IMR-90 (cell line): Measurements from ENCODE around the gene MMEL1. TPM values are rescaled to one million over a fixed set of nuclear protein-coding genes. Genes with fewer than 3 reads are reported as not detected.

Experiments
- ATAC-seq: fragments of 200-7000 bp; cut with Tn5 transposase; 2 replicates; pipeline ENCODE4 v1.9.1; 2020; ENCODE audit warnings: low read depth, mild to moderate bottlenecking, moderate library complexity
- Bru-seq: library from RNA; stranded (reverse); fragments of 400-500 nt; gene quantifications from one replicate; lab custom pipeline; 2021; lab: Mats Ljungman, UMichigan
- BruChase-seq, 2 experiments: library from RNA; stranded (reverse); fragments of 400-500 nt; gene quantifications; one replicate each; lab custom pipeline; 2021; lab: Mats Ljungman, UMichigan
- BruUV-seq: library from RNA; stranded (reverse); fragments of 400-500 nt; replicated peaks from 2 replicates; lab custom pipeline; 2021; lab: Mats Ljungman, UMichigan
- CTCF ChIA-PET: fragments of 300-600 bp; formaldehyde crosslinking; extraction: SDS; loops from one replicate; lab custom pipeline; 2021; ENCODE audit warnings: antibody characterized with exemption; lab: Yijun Ruan, JAX
- POLR2A ChIA-PET: fragments of 300-600 bp; sonication (Branson Sonifier 250); formaldehyde crosslinking; loops from one replicate; lab custom pipeline; 2022; ENCODE audit warnings: antibody characterized with exemption; ENCODE audit not compliant: unreplicated experiment; lab: Charles Lee
- DNase-seq: peaks from one replicate; pipeline ENCODE4 v3.0.0; 2013
- H2AFZ ChIP-seq: replicated peaks from 2 replicates; pipeline ENCODE3; 2013; ENCODE audit warnings: low read length, mild to moderate bottlenecking; ENCODE audit not compliant: poor library complexity
- H2AK5ac ChIP-seq: 2 replicates; pipeline ENCODE4 v1.6.1; 2013; ENCODE audit warnings: low read depth, low read length, inconsistent platforms
- H2AK9ac ChIP-seq: replicated peaks from 2 replicates; pipeline ENCODE3; 2013; ENCODE audit warnings: mild to moderate bottlenecking, low read depth, low read length, moderate library complexity; ENCODE audit not compliant: poor library complexity
- H2BK120ac ChIP-seq: 2 replicates; pipeline ENCODE4 v1.6.1; 2013; ENCODE audit warnings: low read depth, low read length, inconsistent platforms
- H2BK15ac ChIP-seq: 3 replicates; pipeline ENCODE4 v1.6.1; 2013; ENCODE audit warnings: low read depth, low read length, inconsistent platforms
- H2BK20ac ChIP-seq: 2 replicates; pipeline ENCODE4 v1.6.1; 2013; ENCODE audit warnings: low read depth, mild to moderate bottlenecking, inconsistent platforms, low read length, moderate library complexity
- H2BK5ac ChIP-seq: 2 replicates; pipeline ENCODE4 v1.6.1; 2013; ENCODE audit warnings: mild to moderate bottlenecking, low read depth, low read length, inconsistent platforms; ENCODE audit not compliant: poor library complexity, severe bottlenecking
- H3K14ac ChIP-seq: replicated peaks from 2 replicates; pipeline ENCODE4 v1.6.1; 2013; ENCODE audit warnings: low read depth, low read length, inconsistent platforms
- H3K18ac ChIP-seq: 2 replicates; pipeline ENCODE4 v1.6.1; 2013; ENCODE audit warnings: low read depth, low read length, control low read depth
- H3K23ac ChIP-seq: 2 replicates; pipeline ENCODE4 v1.6.1; 2013; ENCODE audit warnings: low read depth, low read length, inconsistent platforms
- H3K27ac ChIP-seq: 2 replicates; pipeline ENCODE4 v1.5.1; 2013; ENCODE audit warnings: mild to moderate bottlenecking, control low read depth, low read length; ENCODE audit not compliant: insufficient read depth
- H3K27me3 ChIP-seq: 2 replicates; pipeline ENCODE4 v1.6.1; 2013; ENCODE audit warnings: low read length; ENCODE audit not compliant: control insufficient read depth, insufficient read depth
- H3K36me3 ChIP-seq: 2 replicates; pipeline ENCODE4 v1.6.1; 2013; ENCODE audit warnings: low read length, mixed read lengths; ENCODE audit not compliant: control insufficient read depth, insufficient read depth
- H3K4ac ChIP-seq: 2 replicates; pipeline ENCODE4 v1.6.1; 2013; ENCODE audit warnings: low read depth, low read length, inconsistent platforms
- H3K4me1 ChIP-seq: 2 replicates; pipeline ENCODE4 v1.6.1; 2013; ENCODE audit warnings: low read length, mixed read lengths; ENCODE audit not compliant: control insufficient read depth, insufficient read depth
- H3K4me2 ChIP-seq: 2 replicates; pipeline ENCODE4 v1.6.1; 2013; ENCODE audit warnings: low read depth, mild to moderate bottlenecking, control low read depth, low read length, moderate library complexity
- H3K4me3 ChIP-seq: 2 replicates; pipeline ENCODE4 v1.5.1; 2013; ENCODE audit warnings: low read depth, mild to moderate bottlenecking, control low read depth, low read length, moderate library complexity; ENCODE audit not compliant: insufficient read depth
- H3K56ac ChIP-seq: 2 replicates; pipeline ENCODE4 v1.6.1; 2013; ENCODE audit warnings: low read length, inconsistent platforms; ENCODE audit not compliant: insufficient read depth; ENCODE audit errors: extremely low read depth
- H3K79me1 ChIP-seq, 2 experiments: 2 replicates each; pipeline ENCODE4 v1.6.1; 2013; ENCODE audit warnings: low read length in 2 of 2, inconsistent platforms in 1 of 2, low read depth in 1 of 2
- H3K9ac ChIP-seq: 2 replicates; pipeline ENCODE4 v1.6.1; 2013; ENCODE audit warnings: low read depth, low read length, control low read depth
- H3K9me1 ChIP-seq: 2 replicates; pipeline ENCODE4 v1.6.1; 2013; ENCODE audit warnings: low read length, inconsistent platforms; ENCODE audit not compliant: insufficient read depth
- H3K9me3 ChIP-seq: 2 replicates; pipeline ENCODE4 v1.6.1; 2013; ENCODE audit warnings: low read length; ENCODE audit not compliant: control insufficient read depth, insufficient read depth
- H4K20me1 ChIP-seq: 2 replicates; pipeline ENCODE4 v1.6.1; 2013; ENCODE audit warnings: low read length, inconsistent platforms; ENCODE audit not compliant: insufficient read depth
- H4K5ac ChIP-seq: 2 replicates; pipeline ENCODE4 v1.6.1; 2013; ENCODE audit warnings: mild to moderate bottlenecking, low read depth, low read length, control low read depth
- H4K8ac ChIP-seq, 2 experiments: 2 replicates each; pipeline ENCODE4 v1.6.1; 2013; ENCODE audit warnings: low read depth in 2 of 2, low read length in 2 of 2, control low read depth in 1 of 2, inconsistent platforms in 1 of 2
- H4K91ac ChIP-seq: 2 replicates; pipeline ENCODE4 v1.6.1; 2013; ENCODE audit warnings: low read depth, low read length, inconsistent platforms; ENCODE audit not compliant: insufficient read depth
- BHLHE40 ChIP-seq: fragments of 150-350 bp; IDR thresholded peaks from 2 replicates; pipeline ENCODE4 v1.6.1; 2016; ENCODE audit warnings: mild to moderate bottlenecking, low read depth, low read length
- CHD1 ChIP-seq: IDR thresholded peaks from 2 replicates; pipeline ENCODE4 v1.6.1; 2012; ENCODE audit warnings: low read depth, low read length, improper control_type of control experiment
- CTCF ChIP-seq: conservative IDR thresholded peaks from 2 replicates; pipeline ENCODE4 v1.5.1; 2012; ENCODE audit warnings: mild to moderate bottlenecking, low read depth, low read length, improper control_type of control experiment
- ELK1 ChIP-seq: fragments of 150-350 bp; IDR thresholded peaks from 2 replicates; pipeline ENCODE4 v1.6.1; 2016; ENCODE audit warnings: low read depth, mild to moderate bottlenecking, low read length, moderate library complexity, borderline replicate concordance
- FOS ChIP-seq: fragments of 150-350 bp; IDR thresholded peaks from 2 replicates; pipeline ENCODE4 v1.6.1; 2016; ENCODE audit warnings: low read depth, low read length
- NFE2L2 ChIP-seq: fragments of 150-350 bp; IDR thresholded peaks from 2 replicates; pipeline ENCODE4 v1.6.1; 2016; ENCODE audit warnings: low read depth, mild to moderate bottlenecking, low read length
- POLR2A ChIP-seq: IDR thresholded peaks from 2 replicates; pipeline ENCODE4 v1.6.1; 2012; ENCODE audit warnings: mild to moderate bottlenecking, low read depth, low read length
- RCOR1 ChIP-seq: IDR thresholded peaks from 2 replicates; pipeline ENCODE4 v1.6.1; 2012; ENCODE audit warnings: mild to moderate bottlenecking, low read length, improper control_type of control experiment; ENCODE audit not compliant: insufficient replicate concordance
- RFX5 ChIP-seq: IDR thresholded peaks from 2 replicates; pipeline ENCODE4 v1.8.0; 2012; ENCODE audit warnings: low read depth, mild to moderate bottlenecking, low read length, moderate library complexity
- WGBS, 2 experiments: methylation state at CpG; one replicate each; pipeline versions ENCODE4 v1.1.5 to v1.1.7; 2013; ENCODE audit warnings: missing lambda C conversion rate in 2 of 2; ENCODE audit not compliant: insufficient read length in 1 of 2; ENCODE audit errors: extremely low coverage in 2 of 2; 5-methylcytosine and 5-hydroxymethylcytosine counted together
- dilution Hi-C: fragments of 300-500 bp; cut with HindIII; formaldehyde crosslinking; loops from one replicate; pipeline ENCODE4 v1.14.3; 2018; ENCODE audit warnings: low sequenced_read_pairs; ENCODE audit not compliant: unreplicated experiment
- in situ Hi-C: fragments of 300-500 bp; cut with MboI; formaldehyde crosslinking; loops from 3 replicates; pipeline ENCODE4 v1.14.3; 2019; ENCODE audit warnings: low sequenced_read_pairs, inconsistent platforms, mixed read lengths
- intact Hi-C: fragments of 100-400 bp; cut with micrococcal nuclease; formaldehyde crosslinking; loops from 2 replicates; pipeline ENCODE4 v1.10.0; 2022
- long read RNA-seq: library from polyadenylated mRNA; unstranded; transcript quantifications from one replicate; pipeline ENCODE4 v2.0.0, GENCODE V29; 2021; ENCODE audit not compliant: unreplicated experiment
- polyA plus RNA-seq, 3 experiments: library from polyadenylated mRNA; depleted of rRNA; stranded (reverse); fragments of >200 nt; gene quantifications; 2 replicates each; pipeline ENCODE4 v1.2.3, GENCODE V29; 2012; ENCODE audit warnings: low replicate concordance in 1 of 3
- total RNA-seq: library from RNA; depleted of rRNA; stranded (reverse); fragments of >200 nt; gene quantifications from 2 replicates; pipeline ENCODE4 v1.2.3, GENCODE V29; 2012; rRNA removed

Gene MMEL1, protein sequence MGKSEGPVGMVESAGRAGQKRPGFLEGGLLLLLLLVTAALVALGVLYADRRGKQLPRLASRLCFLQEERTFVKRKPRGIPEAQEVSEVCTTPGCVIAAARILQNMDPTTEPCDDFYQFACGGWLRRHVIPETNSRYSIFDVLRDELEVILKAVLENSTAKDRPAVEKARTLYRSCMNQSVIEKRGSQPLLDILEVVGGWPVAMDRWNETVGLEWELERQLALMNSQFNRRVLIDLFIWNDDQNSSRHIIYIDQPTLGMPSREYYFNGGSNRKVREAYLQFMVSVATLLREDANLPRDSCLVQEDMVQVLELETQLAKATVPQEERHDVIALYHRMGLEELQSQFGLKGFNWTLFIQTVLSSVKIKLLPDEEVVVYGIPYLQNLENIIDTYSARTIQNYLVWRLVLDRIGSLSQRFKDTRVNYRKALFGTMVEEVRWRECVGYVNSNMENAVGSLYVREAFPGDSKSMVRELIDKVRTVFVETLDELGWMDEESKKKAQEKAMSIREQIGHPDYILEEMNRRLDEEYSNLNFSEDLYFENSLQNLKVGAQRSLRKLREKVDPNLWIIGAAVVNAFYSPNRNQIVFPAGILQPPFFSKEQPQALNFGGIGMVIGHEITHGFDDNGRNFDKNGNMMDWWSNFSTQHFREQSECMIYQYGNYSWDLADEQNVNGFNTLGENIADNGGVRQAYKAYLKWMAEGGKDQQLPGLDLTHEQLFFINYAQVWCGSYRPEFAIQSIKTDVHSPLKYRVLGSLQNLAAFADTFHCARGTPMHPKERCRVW
- total RNA-seq (under 0.01 TPM in 2 replicates), polyA plus RNA-seq (2012; rRNA removed) (0.12 and 0.20 TPM in 2 replicates), Bru-seq, nascent RNA (percentile 4 among the genes with signal in this experiment), BruChase-seq, experiment 1, labeled RNA remaining after a 6-hour chase (percentile 7 among the genes with signal in this experiment), BruChase-seq, experiment 2, labeled RNA remaining after a 2-hour chase (percentile 2 among the genes with signal in this experiment)
- polyA plus RNA-seq (2012; cell fraction: cytosol; rRNA removed), result 0.11 TPM in 1 of 2 replicates, not detected in the other
- 0.47 and 0.96 TPM in 2 replicates for polyA plus RNA-seq (2012; cell fraction: nucleus; rRNA removed; ENCODE audit: low replicate concordance)
- long read RNA-seq, result 0 reads

GRCh38 chr1:2632561-2633361 is at the start of gene MMEL1:
Gene MMEL1 (minus strand): TSS chr1:2633016. CDS start chr1:2629484, 3,532 bp downstream.
- H2AFZ ChIP-seq, result no peak within 1 kb of the TSS
- H3K4me1 ChIP-seq, result no peaks in the 10 kb centered on the region
- in situ Hi-C loops, result no loop called here
- no peak within 1 kb of the TSS for H3K4me3 ChIP-seq
- no TSS peak for BruUV-seq
- no peak within 1 kb of the TSS for H3K4ac ChIP-seq
- WGBS, 2 experiments, result 69% methylated on average over 5 of the region's 16 CpGs; no CpG with 5 or more reads in 1 of the 2 experiments
- H2BK20ac ChIP-seq, result no peak within 1 kb of the TSS
- no peak within 1 kb of the TSS for H3K23ac ChIP-seq
- no peak for ATAC-seq
- ChIA-PET POLR2A (no interaction called here), CTCF (no interaction called here)
- no peak within 1 kb of the TSS for H2BK120ac ChIP-seq
- H4K20me1 ChIP-seq, result no peaks in the 10 kb centered on the region
- no peaks in the 10 kb centered on the region for H3K36me3 ChIP-seq
- H2BK5ac ChIP-seq, result no peak within 1 kb of the TSS
- H3K9me1 ChIP-seq, result no peaks in the 10 kb centered on the region
- no peak within 1 kb of the TSS for H2BK15ac ChIP-seq
- no peak within 1 kb of the TSS for H3K14ac ChIP-seq
- H3K9me3 ChIP-seq, result peaks cover 4% of the 10 kb centered on the region; the same call in 1 of the 2 replicates
- H3K9ac ChIP-seq, result no peak within 1 kb of the TSS
- no peak within 1 kb of the TSS for H3K18ac ChIP-seq
- peaks cover 9% of the 10 kb centered on the region; the same call in 1 of the 2 replicates for H3K27me3 ChIP-seq
- H3K79me1 ChIP-seq, result no peaks in the 10 kb centered on the region
- no peak within 1 kb of the TSS for H4K8ac ChIP-seq
- H3K56ac ChIP-seq, result no peak within 1 kb of the TSS
- H2AK9ac ChIP-seq, result no peak within 1 kb of the TSS
- DNase-seq, result no peak
- intact Hi-C loops, result no loop called here
- H2AK5ac ChIP-seq, result no peak within 1 kb of the TSS
- no peak within 1 kb of the TSS for H3K4me2 ChIP-seq
- dilution Hi-C loops, result no loop called here
- H4K91ac ChIP-seq, result no peak within 1 kb of the TSS
- H3K27ac ChIP-seq, result no peak within 1 kb of the TSS
- no peak within 1 kb of the TSS for H4K5ac ChIP-seq
- no peak for TF ChIP-seq ELK1
- no peak for TF ChIP-seq NFE2L2
- TF ChIP-seq RFX5, result no peak
- no peak for TF ChIP-seq CTCF
- no peak for TF ChIP-seq CHD1
- TF ChIP-seq RCOR1, result no peak
- no peak for TF ChIP-seq POLR2A
- no peak for TF ChIP-seq BHLHE40
- TF ChIP-seq FOS, result no peak
